Vagina (tissue), 2 donors: ENCODE results near the gene XIAP.

ENCODE experiments used
- CTCF ChIP-seq, 3 experiments: fragments of 450-650 bp in 2 of 3; fragments of 200-600 bp in 1 of 3; sonication (generic) in 1 of 3; IDR thresholded peaks; one replicate each; pipeline ENCODE4 v1.5.1; 2017 to 2019; ENCODE audit warnings: antibody characterized with exemption in 3 of 3, mild to moderate bottlenecking in 2 of 3, moderate library complexity in 2 of 3
- POLR2A ChIP-seq, 2 donors: fragments of 450-650 bp; IDR thresholded peaks; one replicate each; pipeline ENCODE4 v1.6.1; 2017; ENCODE audit warnings: antibody characterized with exemption in 2 of 2, mild to moderate bottlenecking in 2 of 2, moderate library complexity in 2 of 2

- TF ChIP-seq POLR2A (IDR thresholded peaks at IDR 0.05) (no peak), CTCF (IDR thresholded peaks at IDR 0.05) (no peak)
These were observed 29.5 kb upstream of the XIAP start for GRCh38 chrX:123830309-123830708.
